Activated gamma-delta T cell (primary cell): Measurements from ENCODE around the gene PLGRKT.
"Not testable (repeated sequence)": the region's sequence is repeated elsewhere in the genome, so short reads cannot be mapped to it uniquely, and the experiment has no call there.

Experiments
- DNase-seq: peaks from one replicate; lab custom pipeline; 2025; lab: John Stamatoyannopoulos, UW

The PLGRKT gene

DNA sequence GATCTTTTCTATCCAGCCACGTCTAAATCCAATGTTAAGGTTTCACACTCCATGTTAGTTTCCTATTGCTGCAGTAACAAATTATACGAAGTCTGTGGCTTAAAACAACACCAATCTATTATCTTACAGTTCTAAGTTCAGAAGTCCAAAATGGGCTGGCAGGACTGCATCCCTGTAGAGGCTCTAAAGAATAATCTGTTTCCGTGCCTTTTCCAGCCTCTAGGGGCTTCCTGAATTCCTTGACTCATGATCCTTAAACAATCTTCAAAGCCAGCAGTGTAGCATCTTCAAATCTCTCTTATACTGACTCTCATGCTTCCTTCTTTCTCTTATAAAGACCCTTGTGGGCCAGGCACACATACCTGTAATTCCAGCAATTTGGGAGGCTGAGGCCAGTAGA, 6.8 kb downstream of the PLGRKT start:
- DNase-seq: no peak

DNA sequence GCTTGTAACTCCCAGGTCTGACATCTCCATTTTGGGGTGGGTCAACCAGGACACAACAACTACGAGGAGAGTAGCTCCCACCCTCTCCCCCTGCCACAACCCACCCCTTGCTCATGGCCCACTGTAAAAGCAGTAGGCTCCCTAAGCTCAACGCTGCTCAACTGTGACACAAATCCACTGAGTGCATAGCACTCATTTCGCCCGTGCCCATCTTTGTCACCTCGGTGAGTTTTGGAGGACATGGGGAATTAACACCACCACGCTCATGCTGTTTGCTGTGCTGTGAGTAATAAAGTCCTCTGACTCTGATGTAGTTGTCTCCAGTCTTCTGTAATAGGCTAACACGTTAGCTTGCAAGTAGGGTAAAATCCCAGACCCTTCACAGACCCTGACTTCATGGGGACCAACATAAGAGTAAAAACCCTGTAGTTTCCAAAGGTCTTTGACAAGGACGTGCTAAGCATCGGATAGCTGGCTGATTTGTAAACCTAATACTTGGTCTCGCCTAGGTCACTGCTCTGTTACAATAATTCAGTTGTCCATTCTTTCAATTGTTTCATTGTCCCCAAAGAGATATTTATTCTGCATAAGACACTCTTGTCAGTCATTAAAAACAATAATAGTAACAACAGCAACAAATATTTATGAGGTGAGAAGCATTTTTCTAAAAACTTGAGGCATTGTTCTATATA, 7.7 kb downstream of the PLGRKT start:
- no peak for DNase-seq

DNA sequence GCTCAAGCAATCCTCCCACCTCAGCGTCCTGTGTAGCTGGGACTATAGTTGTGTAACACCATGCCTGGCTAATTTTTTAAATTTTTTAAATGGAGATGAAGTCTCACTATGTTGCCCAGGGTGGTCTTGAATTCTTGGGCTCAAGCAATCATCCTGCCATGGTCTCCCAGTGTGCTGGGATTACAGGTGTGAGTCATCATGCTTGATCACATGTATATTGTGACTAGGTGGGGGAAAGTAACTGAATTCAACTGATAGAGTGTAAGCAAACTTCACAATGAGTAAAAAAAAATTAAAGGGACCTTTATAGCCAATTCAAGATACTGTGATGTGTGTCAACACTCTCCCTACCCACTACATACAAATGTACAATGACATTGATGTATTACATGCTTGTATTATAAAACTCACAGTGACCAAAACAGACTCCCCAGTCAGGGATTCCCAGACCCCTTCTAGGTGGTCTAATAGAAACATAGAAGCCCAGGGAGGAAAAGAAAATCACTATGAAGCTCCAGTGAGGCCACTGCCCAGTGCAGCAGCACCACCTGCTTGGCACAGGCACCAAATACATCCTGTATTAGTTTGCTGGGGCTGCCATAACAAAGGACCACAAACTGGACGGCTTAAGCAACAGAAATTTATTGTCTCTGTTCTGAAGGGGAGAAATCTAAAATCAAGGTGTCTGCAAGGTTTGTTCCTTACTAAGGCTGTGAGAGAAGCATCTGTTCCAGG, 8.8 kb downstream of the PLGRKT start:
- no peak for DNase-seq

DNA sequence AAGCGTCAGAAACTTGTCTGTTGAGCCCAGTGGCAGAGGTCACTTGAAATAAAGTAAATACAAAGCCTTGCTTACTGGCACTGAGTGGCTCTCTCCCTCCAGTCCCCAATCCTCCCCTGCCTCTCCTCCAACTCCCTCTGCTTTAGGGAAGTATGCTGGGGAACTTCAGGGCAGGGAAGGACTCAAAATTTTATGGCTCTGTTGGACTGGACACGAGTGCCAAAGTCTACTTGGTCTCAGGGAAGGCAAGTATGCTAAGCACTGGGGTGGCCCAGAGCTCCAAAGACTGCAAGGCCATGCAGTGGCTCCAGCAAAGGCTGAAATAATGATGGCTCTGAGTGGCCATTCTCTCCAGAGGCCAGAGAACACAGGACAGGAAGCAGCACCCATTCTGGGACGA, 9.6 kb downstream of the PLGRKT start:
- DNase-seq: no peak

DNA sequence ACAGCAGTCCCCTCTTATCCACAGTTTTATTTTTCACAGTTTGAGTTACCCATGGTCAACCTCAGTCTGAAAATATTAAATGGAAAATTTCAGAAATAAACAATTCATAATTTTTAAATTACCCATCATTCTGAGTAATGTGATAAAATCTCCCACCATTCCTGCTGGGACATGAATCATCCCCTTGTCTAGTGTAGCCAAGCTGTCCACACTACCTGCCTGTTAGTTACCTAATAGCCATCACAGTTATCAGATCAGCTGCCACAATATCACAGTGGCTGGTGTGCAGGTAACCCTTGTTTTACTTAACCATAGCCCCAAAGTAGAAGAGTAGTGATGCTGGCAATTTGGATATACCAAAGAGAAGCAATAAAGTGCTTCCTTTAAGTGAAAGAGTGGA, 10.7 kb downstream of the PLGRKT start:
- no peak for DNase-seq

DNA sequence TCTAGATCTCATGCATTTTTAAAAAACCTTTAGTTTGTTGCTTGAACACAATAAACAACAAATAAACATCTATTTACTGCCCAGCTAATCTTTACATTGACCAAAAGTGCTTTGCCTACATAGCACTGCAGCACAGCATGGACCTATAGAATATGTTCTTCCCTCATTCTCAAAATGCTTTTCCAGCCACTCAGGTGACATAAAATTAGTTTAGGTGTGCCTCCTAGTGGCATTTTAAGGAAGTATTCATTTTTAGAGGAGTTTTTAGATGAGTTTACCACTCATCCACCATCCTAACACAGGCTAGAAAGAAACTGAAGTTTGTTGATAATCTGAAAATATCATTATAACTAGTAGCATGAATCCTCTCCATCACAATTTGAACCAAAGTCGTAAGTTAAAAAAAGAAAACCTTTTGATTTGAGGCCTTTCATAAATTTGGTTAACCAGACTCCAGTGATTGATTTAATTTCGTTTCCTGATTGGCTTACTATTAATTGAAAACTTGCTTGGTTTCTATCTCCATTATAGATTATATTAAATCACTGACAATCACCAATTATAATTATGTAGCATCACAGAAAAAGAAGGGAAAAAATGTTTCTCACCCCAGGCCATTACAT, 12.6 kb downstream of the PLGRKT start:
- DNase-seq: no peak

DNA sequence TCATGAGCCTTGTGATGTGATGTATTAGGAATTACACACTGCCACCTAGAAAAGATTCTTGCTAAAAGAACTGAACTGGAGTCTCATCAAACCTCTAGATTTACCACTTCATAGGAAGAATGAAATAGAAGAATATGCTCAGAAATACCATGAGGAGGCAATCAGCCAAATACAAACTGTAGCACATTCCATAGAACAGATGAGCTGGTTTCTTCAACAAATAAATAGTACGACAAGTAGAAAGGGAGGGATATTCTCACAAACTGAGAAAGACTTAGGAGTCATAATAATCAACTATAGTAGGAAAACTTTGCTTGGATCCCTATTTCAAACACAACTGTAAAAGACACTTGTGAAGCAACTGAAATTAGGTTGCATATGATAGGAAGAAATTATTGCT, 15.4 kb downstream of the PLGRKT start:
- DNase-seq: no peak

DNA sequence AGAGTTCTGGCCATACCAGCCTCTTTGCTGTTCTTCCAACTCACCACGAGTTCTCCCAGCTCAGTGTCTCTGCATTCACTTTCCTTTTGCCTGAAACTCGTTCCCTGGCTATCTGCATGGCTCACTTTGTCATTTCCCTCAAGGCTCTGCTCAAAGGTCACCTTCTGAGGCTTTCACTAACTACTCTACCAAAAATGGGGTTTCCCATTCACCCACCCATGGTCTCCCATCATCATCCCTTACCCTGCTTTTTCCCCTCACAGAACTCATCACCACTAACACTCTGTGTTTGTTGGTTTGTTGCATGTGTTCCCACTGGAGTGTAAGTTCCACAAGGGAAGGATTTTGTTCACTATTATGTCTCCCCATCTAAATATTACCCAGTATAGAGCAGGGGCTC, 16.6 kb downstream of the PLGRKT start:
- no peak for DNase-seq

DNA sequence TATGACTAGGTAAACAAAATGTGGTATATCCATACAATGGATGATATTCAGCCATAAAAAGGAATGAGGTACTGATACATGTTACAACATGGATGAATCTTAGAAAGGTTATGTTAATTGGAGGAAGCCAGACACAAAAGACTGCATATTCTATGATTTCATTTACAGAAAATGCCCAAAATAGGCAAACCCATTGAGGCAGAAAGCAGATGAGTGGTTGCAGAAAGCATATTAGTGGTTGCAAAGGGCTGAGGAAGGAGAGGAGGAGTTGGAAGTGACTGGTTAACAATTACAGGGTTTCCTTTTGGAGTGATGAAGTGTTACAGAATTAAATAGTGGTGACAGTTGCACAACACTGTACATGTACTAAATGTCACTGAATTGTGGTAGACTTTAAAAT, 17.7 kb downstream of the PLGRKT start:
- DNase-seq: no peak

DNA sequence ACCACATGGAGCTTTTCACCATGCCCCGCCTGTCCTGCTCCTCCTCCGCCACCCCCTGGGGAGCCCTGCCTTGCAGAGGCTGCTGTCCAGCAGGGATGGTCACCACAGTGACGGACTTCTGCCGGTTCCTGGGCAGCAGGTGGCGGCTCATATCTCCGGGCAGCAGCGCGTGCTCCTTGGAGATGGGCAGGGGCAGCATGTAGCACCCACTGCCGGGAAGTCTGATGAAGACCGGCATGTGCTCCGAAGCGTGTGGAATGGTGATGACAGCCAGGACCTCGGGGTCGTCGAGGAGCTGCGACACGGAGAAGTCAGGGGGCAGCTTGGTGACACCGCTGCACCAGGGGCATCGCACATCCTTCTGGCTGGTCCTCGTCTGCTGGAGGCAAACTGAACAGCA, 19.2 kb downstream of the PLGRKT start:
- DNase-seq: no peak

DNA sequence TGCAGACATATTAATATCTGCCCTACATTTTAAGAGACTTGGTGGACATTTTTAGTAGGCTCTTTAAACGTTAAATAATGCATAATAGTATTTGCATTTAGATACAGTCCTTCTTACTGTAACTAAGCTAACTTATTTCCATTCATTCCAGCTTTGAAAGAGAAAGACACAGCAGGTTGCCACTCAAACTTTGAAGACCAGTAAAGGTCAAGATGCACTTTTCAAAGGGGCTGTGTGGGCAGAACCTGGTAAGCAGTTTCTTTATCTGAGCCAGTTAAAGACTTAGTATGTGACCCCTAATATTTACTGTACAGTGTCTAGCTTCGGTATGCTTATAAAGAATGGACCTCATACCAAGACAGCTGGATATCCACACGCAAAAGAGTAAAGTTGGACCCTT, 20.8 kb downstream of the PLGRKT start:
- DNase-seq: no peak

DNA sequence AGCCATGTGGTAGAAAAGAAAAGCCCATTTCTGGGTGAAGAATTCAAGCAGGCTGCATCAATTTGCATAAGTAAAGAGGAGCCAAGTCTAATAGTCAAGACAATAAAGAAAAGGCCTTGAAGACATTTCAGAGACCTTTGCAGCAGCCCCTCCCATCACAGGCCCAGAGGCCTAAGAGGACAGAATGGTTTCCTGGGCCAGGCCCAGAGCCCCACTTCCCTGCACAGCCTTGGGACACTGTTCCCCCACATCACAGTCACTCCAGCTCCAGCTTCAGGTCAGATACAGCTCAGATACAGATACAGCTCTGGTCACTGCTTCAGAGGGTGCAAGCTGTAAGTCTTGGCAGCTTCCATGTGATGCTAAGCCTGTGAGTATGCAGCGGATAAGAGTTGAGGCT, 29.1 kb downstream of the PLGRKT start:
- DNase-seq: no peak

DNA sequence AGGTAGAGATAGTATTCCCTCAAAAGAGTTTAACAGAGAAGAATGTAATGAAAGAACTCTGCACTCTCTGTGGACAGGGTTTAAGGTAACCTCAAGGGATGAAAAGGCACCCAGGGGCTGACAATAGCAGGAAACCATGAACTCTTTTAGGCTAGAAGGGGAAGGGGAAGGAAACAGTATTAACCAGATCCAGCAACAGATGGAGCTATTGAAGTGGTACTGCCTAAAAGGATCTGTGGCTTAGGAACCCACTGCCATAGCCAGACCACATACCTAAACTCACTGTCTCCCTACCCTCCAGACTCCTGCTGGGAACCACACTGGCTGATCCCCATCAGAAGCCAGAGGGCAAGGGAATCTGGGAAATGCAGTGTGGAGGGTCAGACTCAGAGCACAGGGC, 35.5 kb downstream of the PLGRKT start:
- no peak for DNase-seq

DNA sequence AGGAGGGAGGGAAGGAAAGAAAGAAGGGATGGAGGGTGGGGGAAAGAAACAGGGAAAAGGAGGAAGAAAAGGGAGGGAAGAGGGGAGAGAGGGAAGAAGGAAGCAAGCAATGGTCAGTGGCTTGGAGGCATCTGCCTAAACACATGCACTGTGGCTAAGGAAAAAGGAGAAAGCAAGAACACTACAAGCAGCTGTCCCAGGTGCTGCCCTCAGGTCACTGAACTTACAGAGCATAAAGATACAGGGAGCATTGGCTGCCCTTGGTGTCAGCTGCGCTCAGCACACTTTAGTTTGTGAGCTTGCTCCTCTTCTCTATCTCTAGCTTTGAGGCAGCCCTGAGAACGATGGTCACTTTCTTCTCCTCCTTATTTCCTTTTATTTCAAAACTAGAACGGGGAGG, 40.2 kb downstream of the PLGRKT start:
- DNase-seq: not testable (repeated sequence)

DNA sequence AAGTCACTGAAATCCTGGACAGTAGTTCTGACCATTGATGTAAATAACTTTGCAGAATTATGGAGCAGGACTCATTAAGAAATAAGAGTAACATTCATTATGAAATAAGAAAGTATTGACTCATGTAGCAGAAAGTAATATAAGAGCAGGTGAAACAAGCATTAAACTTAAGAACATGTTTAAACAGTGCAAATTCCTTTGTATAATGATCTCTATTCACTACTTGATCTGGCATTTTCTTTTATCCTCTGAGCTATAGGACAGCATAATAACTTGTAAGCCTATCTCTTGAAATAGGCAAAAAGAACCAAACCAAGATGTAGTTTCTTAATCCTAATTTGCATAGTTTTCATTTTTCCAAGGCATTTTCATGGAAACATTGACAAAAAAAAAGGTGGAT, 42.3 kb downstream of the PLGRKT start:
- DNase-seq: no peak

DNA sequence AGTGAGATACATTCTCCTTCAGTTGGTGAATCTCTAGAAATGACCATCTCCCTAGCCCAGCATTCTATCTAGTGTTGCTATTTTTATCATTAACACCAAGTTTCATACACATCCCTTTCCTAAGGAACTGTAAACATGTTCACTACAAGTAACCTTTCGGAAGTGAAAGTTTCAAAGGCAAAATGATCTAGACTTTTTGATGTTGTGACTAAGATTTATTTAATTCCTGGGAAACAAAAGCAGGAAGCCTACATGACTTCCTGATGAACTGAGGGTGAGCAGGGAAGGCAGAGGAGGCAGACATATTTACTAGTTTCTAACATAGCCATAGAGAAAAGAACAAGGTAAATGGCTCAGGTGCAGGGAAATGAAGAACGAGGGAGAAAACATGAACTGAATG, 43.7 kb downstream of the PLGRKT start:
- DNase-seq: not testable (repeated sequence)

DNA sequence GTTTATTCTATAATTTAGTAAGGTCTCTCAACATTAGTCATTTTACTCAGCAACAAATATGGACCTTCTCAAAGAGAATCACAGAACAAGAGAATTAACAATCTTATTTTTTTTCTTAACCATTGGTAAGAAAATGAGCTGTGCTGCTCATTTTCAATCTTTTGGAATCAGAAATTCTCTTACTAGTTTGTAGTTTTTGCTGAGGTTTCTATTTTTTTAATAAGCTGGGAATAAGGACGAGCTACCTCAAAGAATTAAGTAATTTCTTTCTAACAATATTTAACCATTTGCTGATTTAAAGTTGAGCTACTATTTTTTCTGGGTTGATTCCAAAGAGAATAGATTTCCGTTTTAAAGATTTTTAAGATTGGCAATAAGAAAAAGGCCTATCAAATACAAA, 44.2 kb downstream of the PLGRKT start:
- DNase-seq: no peak

DNA sequence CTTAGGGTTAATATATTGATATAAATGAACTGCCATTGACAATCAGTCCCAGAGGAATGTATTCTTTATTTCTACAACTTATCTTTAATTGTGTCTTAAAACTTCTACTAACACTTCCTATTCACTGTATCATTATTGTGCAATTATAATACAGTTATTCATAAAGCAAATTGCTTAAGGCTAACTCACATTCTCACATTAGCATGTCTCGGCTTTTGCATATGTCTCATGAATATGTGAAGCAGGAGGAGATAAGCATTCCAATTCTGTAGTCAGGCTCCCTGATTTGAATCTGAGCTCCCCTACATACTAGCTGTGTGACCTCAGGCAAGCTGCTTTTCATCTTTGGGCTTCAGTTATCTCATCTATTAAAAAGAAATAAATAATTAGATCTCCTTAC, 45.4 kb downstream of the PLGRKT start:
- DNase-seq: no peak

DNA sequence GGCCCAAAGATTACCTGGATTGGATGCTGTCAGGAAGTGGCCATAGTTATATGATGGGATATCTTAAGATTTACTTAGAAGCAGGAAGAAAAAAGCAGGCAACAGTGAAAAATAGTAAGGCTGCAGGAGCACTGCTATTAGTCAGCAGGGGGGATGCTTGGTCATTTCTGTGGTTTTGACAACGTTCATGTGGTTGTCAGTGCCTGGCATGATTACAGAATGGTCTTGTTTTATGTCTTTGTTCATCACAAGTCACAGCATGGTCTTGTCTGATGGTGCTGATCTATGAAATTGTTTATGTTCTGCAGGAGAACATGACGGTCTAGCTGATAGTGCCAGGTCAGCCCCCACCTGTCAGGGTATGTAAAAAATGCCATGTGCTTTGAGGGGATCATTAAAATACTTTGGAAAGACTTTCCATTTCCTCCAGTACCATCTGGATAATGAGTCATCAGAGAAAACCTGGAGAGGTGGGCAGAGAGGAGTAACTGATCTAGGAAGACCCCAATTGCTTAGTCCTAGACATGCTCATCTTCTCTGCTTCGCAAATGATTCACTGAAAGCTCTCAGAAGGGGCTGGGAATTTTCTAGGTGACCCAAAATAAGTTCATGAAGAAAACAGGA, 48.5 kb downstream of the PLGRKT start:
- no peak for DNase-seq

DNA sequence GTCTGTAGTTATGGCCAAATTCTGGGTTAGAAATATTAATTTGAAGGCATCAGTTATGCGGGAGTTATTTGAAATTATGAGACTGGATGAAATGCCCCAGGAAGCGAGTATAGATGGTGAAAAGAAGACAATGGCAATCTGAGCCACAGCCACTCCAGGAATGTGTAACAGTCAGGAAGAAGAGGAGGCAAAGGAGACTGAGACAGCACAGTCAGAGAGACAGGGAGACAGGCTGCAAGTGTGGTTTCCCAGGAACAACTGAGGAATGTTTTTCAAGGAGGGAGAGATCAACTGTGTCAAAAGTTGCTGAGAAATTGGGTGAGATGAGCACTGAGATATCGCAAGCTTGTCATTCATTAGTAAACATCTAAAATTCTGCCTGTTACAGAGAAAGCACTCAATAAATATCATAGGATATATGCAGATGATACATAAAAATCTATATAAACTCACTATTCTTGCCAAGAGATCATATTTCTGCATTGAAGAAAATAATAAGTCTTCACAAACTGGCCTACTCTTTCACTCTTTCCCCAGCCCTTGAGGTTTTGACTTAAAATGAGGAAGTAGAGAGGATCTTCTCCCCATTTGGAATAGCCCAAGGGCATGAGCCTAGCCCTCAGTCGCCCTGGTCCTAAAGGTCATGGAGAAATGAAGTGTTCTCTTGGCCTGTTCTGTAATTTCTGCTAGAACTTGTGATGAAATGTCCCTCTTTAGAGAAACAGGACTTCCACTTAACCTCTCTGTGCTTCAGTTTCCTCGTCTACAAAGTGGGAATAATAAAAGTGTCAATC, 49.5 kb downstream of the PLGRKT start:
- no peak for DNase-seq

DNA sequence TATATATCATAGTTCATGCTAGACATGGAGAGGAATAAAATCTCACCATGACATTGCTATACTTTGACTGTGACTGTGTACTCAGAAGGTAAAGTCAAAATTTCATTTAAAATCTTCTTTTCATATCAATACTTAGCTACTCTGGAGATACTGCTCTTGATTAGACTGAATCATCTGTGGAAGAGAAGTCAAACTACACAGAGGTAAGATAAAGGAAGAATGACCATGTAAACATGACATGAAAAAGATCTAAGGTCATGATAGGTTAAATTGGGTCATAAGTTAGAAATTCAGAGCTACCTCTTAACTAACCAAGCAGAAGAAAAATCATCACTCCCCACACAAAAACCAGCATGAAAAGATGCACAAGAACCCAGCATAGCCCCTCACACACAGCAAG, 53.3 kb downstream of the PLGRKT start:
- DNase-seq: no peak

DNA sequence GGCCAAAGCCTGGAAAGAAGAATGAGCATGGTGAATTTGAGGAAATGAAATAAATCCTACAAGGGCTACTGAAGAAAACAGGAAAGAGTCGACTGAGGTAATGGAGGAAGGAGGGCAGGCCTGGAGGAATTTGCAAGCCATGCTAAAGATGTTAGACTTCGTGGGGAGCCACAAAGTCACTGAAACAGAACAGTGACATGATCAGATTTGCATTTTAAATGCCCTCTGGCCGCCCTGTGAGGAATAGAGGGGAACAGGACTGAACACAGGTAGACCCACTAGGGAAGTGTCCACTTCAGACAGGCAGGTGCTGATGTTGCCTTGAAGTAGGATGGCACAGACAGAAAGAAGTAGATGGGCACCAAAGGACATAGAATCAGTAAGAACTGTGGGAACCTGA, 55.2 kb downstream of the PLGRKT start:
- DNase-seq: no peak
